Nephron progenitor cell (in vitro differentiated cells): ENCODE results near the gene CHCHD1.
"Not testable (repeated sequence)": the region's sequence is repeated elsewhere in the genome, so short reads cannot be mapped to it uniquely, and the experiment has no call there.

Experiments
- DNase-seq: peaks from one replicate; pipeline ENCODE4 v3.0.0; 2021
- H3K27ac Mint-ChIP-seq: 2 replicates; pipeline ENCODE4 v1.8.0; 2021; ENCODE audit warnings: mild to moderate bottlenecking, moderate library complexity, mixed read lengths
- H3K27me3 Mint-ChIP-seq: 2 replicates; pipeline ENCODE4 v1.8.0; 2021; ENCODE audit warnings: mild to moderate bottlenecking, low read depth, mixed read lengths; ENCODE audit not compliant: poor library complexity
- H3K36me3 Mint-ChIP-seq: 2 replicates; pipeline ENCODE4 v1.8.0; 2021; ENCODE audit warnings: low read depth, mixed read lengths
- H3K4me1 Mint-ChIP-seq: 2 replicates; pipeline ENCODE4 v1.8.0; 2021; ENCODE audit warnings: mixed read lengths
- H3K4me3 Mint-ChIP-seq: 2 replicates; pipeline ENCODE4 v1.8.0; 2021; ENCODE audit warnings: mild to moderate bottlenecking, moderate library complexity, mixed read lengths
- H3K9me3 Mint-ChIP-seq: 2 replicates; pipeline ENCODE4 v1.8.0; 2021; ENCODE audit warnings: mild to moderate bottlenecking, moderate library complexity, mixed read lengths
- CTCF ChIP-seq: fragments of 200-600 bp; sonication (generic); IDR thresholded peaks from 2 replicates; pipeline ENCODE4 v1.5.0; 2021; ENCODE audit warnings: antibody characterized with exemption

The CHCHD1 gene

DNA sequence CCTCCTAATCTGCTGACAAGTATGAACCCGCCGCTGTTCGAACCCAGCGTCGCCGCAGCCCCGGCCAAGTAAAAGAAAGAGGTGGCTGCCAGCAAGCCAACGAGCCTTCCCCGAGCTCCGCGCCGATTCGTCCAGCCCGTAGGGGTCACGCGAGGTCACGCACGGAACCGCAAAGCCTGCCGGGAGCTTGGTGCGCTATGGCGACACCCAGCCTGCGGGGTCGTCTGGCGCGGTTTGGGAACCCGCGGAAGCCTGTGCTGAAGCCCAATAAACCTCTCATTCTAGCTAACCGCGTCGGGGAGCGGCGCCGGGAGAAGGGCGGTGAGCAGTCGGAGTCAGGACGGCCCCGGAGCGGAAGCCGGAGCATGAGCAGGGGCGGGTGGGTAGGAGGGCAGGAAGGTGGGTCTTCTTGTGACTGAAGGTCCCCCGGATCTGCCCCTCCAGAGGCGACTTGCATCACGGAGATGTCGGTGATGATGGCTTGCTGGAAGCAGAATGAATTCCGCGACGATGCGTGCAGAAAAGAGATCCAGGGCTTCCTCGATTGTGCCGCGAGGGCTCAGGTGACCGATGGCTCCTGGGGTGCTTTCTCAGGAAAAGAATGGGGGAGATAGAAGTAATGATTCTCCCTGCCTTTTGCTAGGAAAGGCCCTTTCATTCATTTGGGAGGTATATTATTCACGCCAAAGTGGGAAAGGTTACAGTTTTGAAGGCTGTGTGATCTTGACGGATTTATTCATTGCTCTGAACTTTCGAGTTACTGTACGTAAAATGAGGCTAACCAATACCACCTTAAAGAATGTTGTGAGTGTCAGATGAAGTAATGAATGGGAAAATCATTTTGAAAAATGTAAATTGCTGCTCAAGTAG, at the start of gene CHCHD1:
Gene CHCHD1, plus strand, starts transcription at position 170 of the 870 bp plus-strand sequence. Its CDS starts 28 bp downstream, at position 198.
- H3K36me3 Mint-ChIP-seq: peaks cover 16% of the 10 kb centered on the region
- peak within 1 kb of the TSS; percentile 100 for H3K4me3 Mint-ChIP-seq
- no peaks in the 10 kb centered on the region for H3K27me3 Mint-ChIP-seq
- no peaks in the 10 kb centered on the region for H3K9me3 Mint-ChIP-seq
- H3K27ac Mint-ChIP-seq: peak within 1 kb of the TSS; percentile 100
- no peak for TF ChIP-seq CTCF
- DNase-seq: peak; percentile 97
- H3K4me1 Mint-ChIP-seq: peaks cover 59% of the 10 kb centered on the region

- Mint-ChIP-seq H3K27ac (no peak overlapping the region), H3K4me3 (peak overlapping the region; percentile 77), H3K9me3 (no peaks in the 10 kb centered on the region), H3K36me3 (peaks cover 16% of the 10 kb centered on the region), H3K27me3 (no peaks in the 10 kb centered on the region), H3K4me1 (peaks cover 12% of the 10 kb centered on the region)
- no peak for TF ChIP-seq CTCF
- DNase-seq: no peak
Measured at GRCh38 chr10:73732426-73732825, 49.4 kb upstream of the CHCHD1 start.

- H3K36me3 Mint-ChIP-seq: peaks cover 20% of the 10 kb centered on the region
- no peak overlapping the region for H3K4me3 Mint-ChIP-seq
- H3K27ac Mint-ChIP-seq: no peak overlapping the region
- no peak for TF ChIP-seq CTCF
- no peaks in the 10 kb centered on the region for H3K9me3 Mint-ChIP-seq
- H3K27me3 Mint-ChIP-seq: no peaks in the 10 kb centered on the region
- no peak for DNase-seq
- peaks cover 15% of the 10 kb centered on the region for H3K4me1 Mint-ChIP-seq
Measured at GRCh38 chr10:73732931-73733623, 48.8 kb upstream of the CHCHD1 start.

GRCh38 chr10:73734028-73734720, 47.7 kb upstream of the CHCHD1 start:
- Mint-ChIP-seq H3K9me3 (no peaks in the 10 kb centered on the region), H3K27ac (no peak overlapping the region), H3K4me3 (no peak overlapping the region), H3K27me3 (no peaks in the 10 kb centered on the region), H3K4me1 (peaks cover 15% of the 10 kb centered on the region), H3K36me3 (peaks cover 20% of the 10 kb centered on the region)
- no peak for DNase-seq
- no peak for TF ChIP-seq CTCF

- Mint-ChIP-seq H3K4me3 (peak overlapping the region; percentile 37), H3K9me3 (no peaks in the 10 kb centered on the region), H3K36me3 (peaks cover 20% of the 10 kb centered on the region), H3K27ac (no peak overlapping the region), H3K4me1 (peaks cover 11% of the 10 kb centered on the region), H3K27me3 (no peaks in the 10 kb centered on the region)
- DNase-seq: no peak
- no peak for TF ChIP-seq CTCF
Measured at GRCh38 chr10:73734796-73735305, 47.0 kb upstream of the CHCHD1 start.

GRCh38 chr10:73740501-73741254, 41.2 kb upstream of the CHCHD1 start:
- H3K27me3 Mint-ChIP-seq, H3K9me3 Mint-ChIP-seq, H3K27ac Mint-ChIP-seq, DNase-seq, H3K4me3 Mint-ChIP-seq, H3K36me3 Mint-ChIP-seq: not testable (repeated sequence)
- peaks cover 25% of the 10 kb centered on the region for H3K4me1 Mint-ChIP-seq
